Measurements from ENCODE around the gene PFKP.

DNA sequence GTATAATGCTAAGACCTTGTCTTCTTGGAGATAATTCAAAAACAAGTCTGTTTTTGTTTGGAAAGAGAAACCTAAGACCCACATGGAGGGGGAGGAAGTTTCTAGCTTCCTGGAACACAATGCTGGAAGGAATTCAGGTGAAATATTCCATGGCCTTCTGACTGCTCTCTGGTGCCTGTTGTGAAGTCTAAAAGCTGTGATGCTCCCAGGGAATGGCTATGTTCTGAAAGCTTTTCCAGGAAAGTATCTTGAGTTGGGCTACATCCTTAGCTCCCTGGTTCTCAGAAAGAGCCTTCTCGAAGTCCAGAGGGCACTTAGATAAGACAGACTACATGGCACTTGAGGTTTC is 12.5 kb upstream of the PFKP start:
- TF ChIP-seq, protein P1, sequence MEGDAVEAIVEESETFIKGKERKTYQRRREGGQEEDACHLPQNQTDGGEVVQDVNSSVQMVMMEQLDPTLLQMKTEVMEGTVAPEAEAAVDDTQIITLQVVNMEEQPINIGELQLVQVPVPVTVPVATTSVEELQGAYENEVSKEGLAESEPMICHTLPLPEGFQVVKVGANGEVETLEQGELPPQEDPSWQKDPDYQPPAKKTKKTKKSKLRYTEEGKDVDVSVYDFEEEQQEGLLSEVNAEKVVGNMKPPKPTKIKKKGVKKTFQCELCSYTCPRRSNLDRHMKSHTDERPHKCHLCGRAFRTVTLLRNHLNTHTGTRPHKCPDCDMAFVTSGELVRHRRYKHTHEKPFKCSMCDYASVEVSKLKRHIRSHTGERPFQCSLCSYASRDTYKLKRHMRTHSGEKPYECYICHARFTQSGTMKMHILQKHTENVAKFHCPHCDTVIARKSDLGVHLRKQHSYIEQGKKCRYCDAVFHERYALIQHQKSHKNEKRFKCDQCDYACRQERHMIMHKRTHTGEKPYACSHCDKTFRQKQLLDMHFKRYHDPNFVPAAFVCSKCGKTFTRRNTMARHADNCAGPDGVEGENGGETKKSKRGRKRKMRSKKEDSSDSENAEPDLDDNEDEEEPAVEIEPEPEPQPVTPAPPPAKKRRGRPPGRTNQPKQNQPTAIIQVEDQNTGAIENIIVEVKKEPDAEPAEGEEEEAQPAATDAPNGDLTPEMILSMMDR (IDR thresholded peaks at IDR 0.05), result no peak
- no peak for TF ChIP-seq POLR2AphosphoS5 (IDR thresholded peaks at IDR 0.05)
- no peak for TF ChIP-seq POLR2A (IDR thresholded peaks at IDR 0.05)
